Stomach (tissue), 4 donors: Measurements from ENCODE around the gene PEPD.

ENCODE experiments used
- EP300 ChIP-seq: sonication (generic); formaldehyde crosslinking; IDR thresholded peaks from one replicate; pipeline ENCODE4 v1.6.1; 2017; ENCODE audit warnings: antibody characterized with exemption
- POLR2A ChIP-seq, 4 donors: fragments of 450-650 bp; IDR thresholded peaks; one replicate each; pipeline ENCODE4 v1.6.1; 2016; ENCODE audit warnings: antibody characterized with exemption in 4 of 4, control low read depth in 2 of 4, mild to moderate bottlenecking in 1 of 4, moderate library complexity in 1 of 4
- POLR2AphosphoS5 ChIP-seq, 3 donors: sonication (generic); formaldehyde crosslinking; IDR thresholded peaks; one replicate each; pipeline ENCODE4 v1.6.1; 2016; ENCODE audit warnings: antibody characterized with exemption in 3 of 3
- TF ChIP-seq, protein P1 (sequence below), 7 experiments: fragments of 450-650 bp in 4 of 7; fragments of 200-600 bp in 3 of 7; sonication (generic) in 3 of 7; IDR thresholded peaks; one replicate each; pipeline ENCODE4 v1.5.1; 2016 to 2019; ENCODE audit warnings: antibody characterized with exemption in 7 of 7, control low read depth in 2 of 7, mild to moderate bottlenecking in 1 of 7

DNA sequence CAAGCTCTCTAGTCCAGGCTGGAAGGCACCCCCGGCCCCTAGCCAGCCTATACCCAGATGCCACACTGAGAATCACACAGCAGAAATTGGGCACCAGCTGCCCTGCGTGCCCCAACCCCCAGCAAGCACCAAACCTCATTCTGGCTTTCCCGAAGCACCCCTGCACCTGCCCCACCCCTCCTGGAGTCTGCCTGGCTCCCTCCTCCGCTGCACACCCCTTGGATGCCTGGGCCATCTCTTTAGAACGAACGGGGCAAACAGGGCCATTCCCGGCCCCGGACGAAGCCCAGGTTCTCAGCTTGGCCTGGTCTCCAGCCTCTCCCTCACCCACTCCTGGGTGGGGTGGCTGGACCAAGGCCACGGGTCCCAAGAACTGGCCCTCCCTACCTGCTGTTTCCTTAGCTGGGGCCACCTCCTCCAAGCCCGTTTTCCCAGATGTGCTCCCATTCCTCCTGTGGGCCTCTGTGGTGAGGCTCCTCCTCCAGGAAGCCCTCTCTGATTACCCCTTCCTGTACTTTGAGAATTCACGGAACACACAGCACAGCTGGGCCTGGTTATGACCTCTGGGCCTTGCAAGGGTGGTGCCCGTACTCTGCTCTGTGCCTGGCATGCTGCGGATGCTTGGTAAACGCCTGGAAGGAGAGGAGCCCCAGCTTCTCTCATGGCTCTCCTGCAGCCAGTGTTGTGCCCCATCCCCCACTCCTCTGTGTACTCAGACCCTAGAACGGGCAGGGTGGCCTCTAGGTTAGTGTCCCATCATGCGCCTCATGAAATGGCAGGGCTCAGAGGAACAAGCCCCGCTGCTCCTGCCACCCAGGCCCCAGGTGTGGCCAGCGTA, 126.6 kb downstream of the PEPD start:
- TF ChIP-seq, protein P1, sequence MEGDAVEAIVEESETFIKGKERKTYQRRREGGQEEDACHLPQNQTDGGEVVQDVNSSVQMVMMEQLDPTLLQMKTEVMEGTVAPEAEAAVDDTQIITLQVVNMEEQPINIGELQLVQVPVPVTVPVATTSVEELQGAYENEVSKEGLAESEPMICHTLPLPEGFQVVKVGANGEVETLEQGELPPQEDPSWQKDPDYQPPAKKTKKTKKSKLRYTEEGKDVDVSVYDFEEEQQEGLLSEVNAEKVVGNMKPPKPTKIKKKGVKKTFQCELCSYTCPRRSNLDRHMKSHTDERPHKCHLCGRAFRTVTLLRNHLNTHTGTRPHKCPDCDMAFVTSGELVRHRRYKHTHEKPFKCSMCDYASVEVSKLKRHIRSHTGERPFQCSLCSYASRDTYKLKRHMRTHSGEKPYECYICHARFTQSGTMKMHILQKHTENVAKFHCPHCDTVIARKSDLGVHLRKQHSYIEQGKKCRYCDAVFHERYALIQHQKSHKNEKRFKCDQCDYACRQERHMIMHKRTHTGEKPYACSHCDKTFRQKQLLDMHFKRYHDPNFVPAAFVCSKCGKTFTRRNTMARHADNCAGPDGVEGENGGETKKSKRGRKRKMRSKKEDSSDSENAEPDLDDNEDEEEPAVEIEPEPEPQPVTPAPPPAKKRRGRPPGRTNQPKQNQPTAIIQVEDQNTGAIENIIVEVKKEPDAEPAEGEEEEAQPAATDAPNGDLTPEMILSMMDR (IDR thresholded peaks at IDR 0.05) = no peak
- TF ChIP-seq POLR2A (IDR thresholded peaks at IDR 0.05) (no peak), POLR2AphosphoS5 (IDR thresholded peaks at IDR 0.05) (no peak), EP300 (no peak)
